Esophagus (tissue), 2 donors: ENCODE data around the gene FAM135A. TPM values are rescaled to one million over a fixed set of nuclear protein-coding genes. Genes with fewer than 3 reads are reported as not detected.

Experiments
- H3K27ac ChIP-seq, 2 donors: one replicate each; pipeline ENCODE4 v1.5.1; 2013; ENCODE audit warnings: low read depth in 2 of 2, mild to moderate bottlenecking in 2 of 2, inconsistent platforms in 1 of 2, low read length in 1 of 2, moderate library complexity in 1 of 2
- H3K27me3 ChIP-seq, 2 donors: one replicate each; pipeline ENCODE4 v1.6.1; 2013; ENCODE audit warnings: low read length in 2 of 2, control low read depth in 1 of 2, mild to moderate bottlenecking in 1 of 2; ENCODE audit not compliant: insufficient read depth in 2 of 2, control insufficient read depth in 1 of 2
- H3K36me3 ChIP-seq, 2 donors: one replicate each; pipeline ENCODE4 v1.6.1; 2013; ENCODE audit warnings: low read length in 1 of 2; ENCODE audit not compliant: control insufficient read depth in 2 of 2, insufficient read depth in 2 of 2
- H3K4me1 ChIP-seq, 2 donors: one replicate each; pipeline ENCODE4 v1.6.1; 2013; ENCODE audit warnings: low read length in 1 of 2; ENCODE audit not compliant: control insufficient read depth in 2 of 2, insufficient read depth in 2 of 2
- H3K4me3 ChIP-seq, 2 donors: one replicate each; pipeline ENCODE4 v1.5.1; 2013; ENCODE audit warnings: low read length in 2 of 2, mild to moderate bottlenecking in 2 of 2, low read depth in 1 of 2, moderate library complexity in 1 of 2
- H3K9me3 ChIP-seq, 2 donors: one replicate each; pipeline ENCODE4 v1.6.1; 2013; ENCODE audit warnings: mild to moderate bottlenecking in 2 of 2, low read depth in 1 of 2, low read length in 1 of 2, moderate library complexity in 1 of 2; ENCODE audit not compliant: control insufficient read depth in 2 of 2, insufficient read depth in 1 of 2
- WGBS, 2 donors: extraction: QIAGEN DNeasy Blood & Tissue Kit; methylation state at CpG; one replicate each; pipeline ENCODE4 v1.1.7; 2013; 5-methylcytosine and 5-hydroxymethylcytosine counted together
- polyA plus RNA-seq, 2 donors: library from polyadenylated mRNA; stranded (reverse); fragments of 200-250 nt; gene quantifications; one replicate each; pipeline ENCODE4 v1.2.3, GENCODE V29; 2013
- donor health status: healthy with polysubstance abuse.
- donor health status: Bipolar disorder and iron deficiency.

FAM135A gene
- 10 to 100 TPM; 40.9 to 46.6 TPM for polyA plus RNA-seq

- Histone ChIP-seq H3K27me3 (no peaks in the 10 kb centered on the region), H3K36me3 (no peaks in the 10 kb centered on the region), H3K4me3 (peak within 1 kb of the TSS; percentile 89 to 98), H3K27ac (peak within 1 kb of the TSS; percentile 84 to 88), H3K4me1 (no peaks in the 10 kb centered on the region), H3K9me3 (no peaks in the 10 kb centered on the region)
- 0 to 1% methylated on average over 64 to 89 of the region's 89 CpGs for WGBS, 2 donors
Observed at GRCh38 chr6:70413114-70413991, at the start of gene FAM135A. TSS of gene FAM135A (plus strand) at chr6:70413508. CDS start at chr6:70428343, 14,835 bp downstream.

DNA sequence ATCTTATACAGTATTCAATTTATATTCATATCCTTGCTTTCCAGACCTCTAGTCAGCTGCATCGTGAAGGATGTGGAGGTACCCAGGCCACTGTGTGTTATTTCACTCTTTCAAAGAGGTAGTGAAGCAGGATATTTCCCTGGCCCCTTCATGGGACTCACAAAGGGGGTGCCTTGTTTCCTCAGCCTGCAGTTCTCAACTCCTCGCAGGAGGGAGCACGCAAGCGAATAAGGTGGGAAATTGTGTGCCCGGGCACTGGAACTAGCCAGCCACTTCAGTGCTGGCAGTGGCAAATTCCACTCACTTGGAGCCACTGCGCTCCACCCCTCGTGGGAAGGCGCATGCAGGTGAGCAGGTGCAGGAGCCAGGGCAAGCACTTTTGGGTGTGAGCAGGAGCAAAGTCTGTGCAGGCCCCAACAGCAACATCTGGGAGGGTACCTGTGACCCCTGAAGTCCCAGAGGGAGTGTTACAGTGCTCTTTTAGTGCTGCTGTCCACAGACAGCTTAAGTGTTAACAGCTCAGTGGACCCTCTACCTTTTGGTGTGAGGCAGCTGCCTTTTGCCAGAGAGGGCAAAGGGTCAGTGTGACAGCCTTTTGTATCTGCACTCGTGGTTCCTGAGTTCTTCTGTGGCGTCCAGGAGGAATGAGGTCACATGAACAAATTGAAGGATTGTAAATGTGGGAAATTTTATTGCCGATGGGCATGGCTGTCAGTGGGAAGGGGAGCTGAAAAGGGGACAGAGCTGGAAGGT, 49.4 kb upstream of the FAM135A start:
- Histone ChIP-seq H3K27me3 (no peaks in the 10 kb centered on the region), H3K4me1 (no peaks in the 10 kb centered on the region), H3K36me3 (no peaks in the 10 kb centered on the region), H3K9me3 (no peaks in the 10 kb centered on the region), H3K4me3 (no peak overlapping the region), H3K27ac (no peak overlapping the region)
- WGBS, 2 donors = 71 to 83% methylated on average over 11 of the region's 11 CpGs

DNA sequence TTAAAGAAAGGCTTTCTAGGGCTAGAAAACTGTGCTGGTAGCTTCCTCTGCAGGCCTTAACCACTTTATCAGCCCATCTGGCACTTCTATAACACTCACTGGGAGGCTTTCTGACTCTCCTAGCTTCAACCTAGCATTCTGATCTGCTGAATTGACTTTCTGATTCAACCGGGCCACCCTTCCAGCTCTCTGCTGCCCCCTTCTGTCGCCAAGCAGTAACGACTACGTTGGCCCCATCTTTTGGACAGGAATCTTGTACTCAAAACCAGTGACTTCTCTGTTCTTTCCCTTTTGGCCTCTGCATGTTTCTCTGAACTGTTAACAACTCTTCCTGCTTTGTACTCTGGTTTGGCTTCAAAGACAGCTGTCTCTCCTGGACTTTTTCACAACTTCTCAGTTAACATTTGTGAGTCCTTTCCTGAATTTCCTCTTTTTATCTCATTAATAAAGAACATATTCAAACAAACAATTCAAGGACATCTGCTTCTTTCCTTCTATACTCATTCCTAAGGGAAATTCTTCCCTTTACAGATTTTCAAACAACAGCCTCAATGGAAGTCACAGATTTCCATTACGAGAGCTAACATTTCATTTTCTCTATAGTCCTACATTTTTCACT, 43.9 kb upstream of the FAM135A start:
- 16 to 18% methylated on average over 5 of the region's 5 CpGs for WGBS, 2 donors
- H3K4me1 ChIP-seq = no peaks in the 10 kb centered on the region
- H3K9me3 ChIP-seq = no peaks in the 10 kb centered on the region
- H3K4me3 ChIP-seq = no peak overlapping the region
- H3K36me3 ChIP-seq = no peaks in the 10 kb centered on the region
- no peaks in the 10 kb centered on the region for H3K27me3 ChIP-seq
- H3K27ac ChIP-seq = no peak overlapping the region

GRCh38 chr6:70370496-70370895, 42.8 kb upstream of the FAM135A start:
- no peak overlapping the region for H3K4me3 ChIP-seq
- WGBS, 2 donors = 70 to 71% methylated on average over 4 of the region's 4 CpGs
- no peaks in the 10 kb centered on the region for H3K4me1 ChIP-seq
- H3K9me3 ChIP-seq = no peaks in the 10 kb centered on the region
- H3K27ac ChIP-seq = no peak overlapping the region
- H3K36me3 ChIP-seq = no peaks in the 10 kb centered on the region
- no peaks in the 10 kb centered on the region for H3K27me3 ChIP-seq

DNA sequence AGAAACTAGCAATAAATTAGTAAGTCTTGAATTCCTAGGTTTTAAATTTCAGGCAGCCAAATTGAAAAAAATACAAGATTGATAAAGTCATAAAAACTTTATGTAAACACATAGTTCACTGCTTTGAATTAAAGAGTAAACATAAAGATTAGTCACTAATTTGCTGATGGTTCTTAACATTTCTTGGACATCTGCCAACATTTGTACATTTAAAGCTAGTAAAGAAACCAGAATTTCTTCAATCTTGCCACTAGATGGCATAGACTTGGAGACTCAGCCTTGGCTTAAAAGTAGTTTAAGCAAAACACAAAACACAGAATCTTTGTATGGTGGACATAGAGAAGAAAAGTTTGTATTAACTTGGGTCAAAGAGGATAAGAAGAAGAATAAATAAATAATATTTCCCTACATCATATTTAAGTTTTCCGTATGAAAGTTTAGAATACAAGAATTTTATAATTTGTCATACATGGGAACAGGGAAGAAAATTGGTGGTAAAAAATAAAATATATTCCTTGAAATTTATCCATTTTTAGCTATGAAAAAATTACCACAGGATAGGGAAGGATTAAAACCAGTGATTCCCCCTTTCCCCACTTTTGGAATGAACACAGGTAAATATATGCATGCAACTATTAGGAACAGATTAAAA, 41.7 kb upstream of the FAM135A start:
- H3K27me3 ChIP-seq = no peaks in the 10 kb centered on the region
- H3K4me3 ChIP-seq = no peak overlapping the region
- H3K27ac ChIP-seq = no peak overlapping the region
- no peaks in the 10 kb centered on the region for H3K36me3 ChIP-seq
- WGBS, 2 donors = 6 to 7% methylated on average over 1 of the region's 1 CpG
- H3K9me3 ChIP-seq = no peaks in the 10 kb centered on the region
- H3K4me1 ChIP-seq = no peaks in the 10 kb centered on the region

DNA sequence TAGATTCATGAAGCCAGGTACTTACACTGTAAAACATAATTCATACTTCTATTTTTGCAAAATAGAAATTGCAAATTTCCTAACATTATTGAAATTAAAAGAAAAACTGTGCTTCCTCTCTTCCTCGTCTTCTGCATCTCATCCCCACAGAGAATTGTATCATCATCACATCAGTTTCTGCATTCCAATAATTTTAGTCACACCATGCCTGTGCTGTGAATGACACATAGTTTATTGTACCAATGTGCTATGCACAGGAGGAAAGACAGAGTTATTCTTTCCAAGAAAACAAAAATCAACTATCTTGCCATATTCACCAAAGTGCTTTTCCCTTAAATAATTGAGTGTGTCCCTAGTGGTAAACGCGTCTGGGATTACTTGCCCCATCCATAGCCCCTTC, 38.1 kb upstream of the FAM135A start:
- no peaks in the 10 kb centered on the region for H3K36me3 ChIP-seq
- WGBS, 2 donors = 82 to 85% methylated on average over 3 of the region's 3 CpGs
- H3K27ac ChIP-seq = no peak overlapping the region
- no peaks in the 10 kb centered on the region for H3K9me3 ChIP-seq
- H3K4me3 ChIP-seq = no peak overlapping the region
- no peaks in the 10 kb centered on the region for H3K4me1 ChIP-seq
- H3K27me3 ChIP-seq = no peaks in the 10 kb centered on the region

DNA sequence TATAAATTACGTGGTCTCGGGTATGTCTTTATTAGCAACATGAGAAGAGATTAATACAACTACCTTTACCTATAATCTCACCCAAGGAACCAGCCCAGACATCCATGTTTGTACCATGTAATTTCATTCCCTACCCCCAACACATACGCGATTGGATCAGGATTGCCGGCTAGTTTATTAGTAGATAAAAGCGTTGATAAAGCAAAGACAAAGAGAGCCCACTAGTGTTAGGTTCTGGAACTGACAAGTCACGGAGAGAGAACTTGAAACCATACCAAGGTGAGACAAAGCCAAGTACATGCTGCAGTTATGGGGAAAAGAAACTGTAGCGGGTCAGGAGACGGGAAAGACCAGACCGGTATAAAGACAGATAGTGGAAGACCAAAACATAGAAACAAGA, 37.4 kb upstream of the FAM135A start:
- Histone ChIP-seq H3K27ac (no peak overlapping the region), H3K4me1 (no peaks in the 10 kb centered on the region), H3K9me3 (no peaks in the 10 kb centered on the region), H3K36me3 (no peaks in the 10 kb centered on the region), H3K4me3 (no peak overlapping the region), H3K27me3 (no peaks in the 10 kb centered on the region)
- 89% methylated on average over 10 of the region's 10 CpGs for WGBS, 2 donors

DNA sequence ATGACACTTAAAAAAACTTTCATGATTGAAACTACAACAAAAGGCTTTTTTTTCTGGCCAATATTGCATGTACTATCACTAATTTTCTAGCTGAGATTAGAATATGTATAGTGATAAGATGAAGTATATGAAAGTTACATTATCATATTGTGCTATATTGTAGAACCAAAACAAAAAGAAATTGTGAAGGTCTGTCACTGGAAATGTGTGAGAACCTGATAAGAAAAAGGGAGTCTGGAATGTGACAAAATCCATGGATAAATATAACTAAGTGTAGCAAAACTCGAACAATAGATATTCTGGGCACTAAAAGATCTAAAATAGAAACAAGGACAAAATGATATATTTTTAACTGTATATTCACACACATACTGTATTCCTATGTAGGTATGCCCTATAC, 36.7 kb upstream of the FAM135A start:
- Histone ChIP-seq H3K9me3 (no peaks in the 10 kb centered on the region), H3K4me1 (no peaks in the 10 kb centered on the region), H3K27ac (no peak overlapping the region), H3K36me3 (no peaks in the 10 kb centered on the region), H3K27me3 (no peaks in the 10 kb centered on the region), H3K4me3 (no peak overlapping the region)
- WGBS, 2 donors = 38 to 41% methylated on average over 1 of the region's 1 CpG

GRCh38 chr6:70377372-70377771, 35.9 kb upstream of the FAM135A start:
- Histone ChIP-seq H3K4me3 (no peak overlapping the region), H3K36me3 (no peaks in the 10 kb centered on the region), H3K27ac (no peak overlapping the region), H3K4me1 (no peaks in the 10 kb centered on the region), H3K9me3 (no peaks in the 10 kb centered on the region), H3K27me3 (no peaks in the 10 kb centered on the region)
- WGBS, 2 donors = 57 to 60% methylated on average over 2 of the region's 3 CpGs
